ENCODE results near the gene CARD16. TPM values are rescaled to one million over a fixed set of nuclear protein-coding genes. Genes with fewer than 3 reads are reported as not detected.

The CARD16 gene
- total RNA-seq, 2 donors from 2014 or later: not detected

- Histone ChIP-seq H3K4me3 (ENCODE audit: low read length) (no peak overlapping the region), H3K9me3 (ENCODE audit: control insufficient read depth, low read length) (no peaks in the 10 kb centered on the region), H3K4me1 (ENCODE audit: control insufficient read depth, insufficient read depth, low read length) (peaks cover 6% of the 10 kb centered on the region), H3K27ac (ENCODE audit: low read depth, low read length) (no peak overlapping the region), H3K27me3 (ENCODE audit: control insufficient read depth, insufficient read depth, low read length, poor library complexity, severe bottlenecking) (no peaks in the 10 kb centered on the region), H3K9ac (ENCODE audit: extremely low read depth, low read length, poor library complexity, severe bottlenecking) (no peak overlapping the region), H3K36me3 (ENCODE audit: control insufficient read depth, insufficient read depth, low read length) (no peaks in the 10 kb centered on the region)
- no peaks in the 10 kb centered on the region for H3K36me3 Mint-ChIP-seq (ENCODE audit: low read depth)
- 95% methylated on average over 2 of the region's 2 CpGs; no CpG with 5 or more reads in 1 of the 2 experiments for WGBS, 2 experiments (ENCODE audit: insufficient coverage in 1 of 2, insufficient read length in 1 of 2)
- H3K4me3 Mint-ChIP-seq: no peak overlapping the region
- no peak overlapping the region for H3K27ac Mint-ChIP-seq
- no peaks in the 10 kb centered on the region for H3K27me3 Mint-ChIP-seq (ENCODE audit: insufficient read depth)
- TF ChIP-seq CTCF (conservative IDR thresholded peaks at IDR 0.05): no peak
- no peaks in the 10 kb centered on the region for H3K4me1 Mint-ChIP-seq
- no peak for DNase-seq
- no peaks in the 10 kb centered on the region for H3K9me3 Mint-ChIP-seq
Measured at GRCh38 chr11:105003151-105003550, 42.0 kb downstream of the CARD16 start.

DNA sequence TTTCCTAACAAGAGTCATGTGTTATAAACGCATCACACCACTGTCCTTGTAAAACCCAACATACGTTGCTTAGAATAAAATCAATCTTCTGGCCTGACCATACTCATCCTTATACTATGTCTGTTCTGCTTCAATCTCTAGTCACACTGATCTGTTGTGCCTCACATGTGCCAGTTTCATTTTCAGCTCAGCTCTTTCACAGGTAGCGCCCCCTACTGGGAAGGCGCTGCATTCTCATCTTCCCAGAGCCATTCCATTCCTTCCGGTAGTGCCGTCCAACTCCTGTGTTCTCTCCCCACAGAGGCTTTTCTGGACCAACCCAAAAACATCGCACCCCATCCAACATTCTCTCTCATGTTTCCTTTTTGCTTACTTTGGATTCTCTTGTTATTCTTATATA is 44.3 kb downstream of the CARD16 start:
- Histone ChIP-seq H3K4me1 (ENCODE audit: control insufficient read depth, insufficient read depth, low read length) (peaks cover 5% of the 10 kb centered on the region), H3K27me3 (ENCODE audit: control insufficient read depth, insufficient read depth, low read length, poor library complexity, severe bottlenecking) (no peaks in the 10 kb centered on the region), H3K4me3 (ENCODE audit: low read length) (no peak overlapping the region), H3K27ac (ENCODE audit: low read depth, low read length) (no peak overlapping the region), H3K36me3 (ENCODE audit: control insufficient read depth, insufficient read depth, low read length) (no peaks in the 10 kb centered on the region), H3K9me3 (ENCODE audit: control insufficient read depth, low read length) (no peaks in the 10 kb centered on the region), H3K9ac (ENCODE audit: extremely low read depth, low read length, poor library complexity, severe bottlenecking) (no peak overlapping the region)
- H3K27me3 Mint-ChIP-seq (ENCODE audit: insufficient read depth): no peaks in the 10 kb centered on the region
- 88 to 92% methylated on average over 7 of the region's 7 CpGs for WGBS, 2 experiments (ENCODE audit: insufficient coverage in 1 of 2, insufficient read length in 1 of 2)
- DNase-seq: peak; percentile 78
- no peak overlapping the region for H3K4me3 Mint-ChIP-seq
- H3K4me1 Mint-ChIP-seq: no peaks in the 10 kb centered on the region
- peak; percentile 87 for TF ChIP-seq CTCF (conservative IDR thresholded peaks at IDR 0.05)
- no peaks in the 10 kb centered on the region for H3K9me3 Mint-ChIP-seq
- no peak overlapping the region for H3K27ac Mint-ChIP-seq
- H3K36me3 Mint-ChIP-seq (ENCODE audit: low read depth): no peaks in the 10 kb centered on the region

- Histone ChIP-seq H3K9me3 (ENCODE audit: control insufficient read depth, low read length) (no peaks in the 10 kb centered on the region), H3K9ac (ENCODE audit: extremely low read depth, low read length, poor library complexity, severe bottlenecking) (no peak overlapping the region), H3K27ac (ENCODE audit: low read depth, low read length) (no peak overlapping the region), H3K4me1 (ENCODE audit: control insufficient read depth, insufficient read depth, low read length) (no peaks in the 10 kb centered on the region), H3K36me3 (ENCODE audit: control insufficient read depth, insufficient read depth, low read length) (no peaks in the 10 kb centered on the region), H3K4me3 (ENCODE audit: low read length) (no peak overlapping the region), H3K27me3 (ENCODE audit: control insufficient read depth, insufficient read depth, low read length, poor library complexity, severe bottlenecking) (no peaks in the 10 kb centered on the region)
- Mint-ChIP-seq H3K36me3 (ENCODE audit: low read depth) (no peaks in the 10 kb centered on the region), H3K27ac (no peak overlapping the region), H3K9me3 (no peaks in the 10 kb centered on the region), H3K4me1 (no peaks in the 10 kb centered on the region), H3K27me3 (ENCODE audit: insufficient read depth) (no peaks in the 10 kb centered on the region), H3K4me3 (no peak overlapping the region)
- WGBS, 2 experiments (ENCODE audit: insufficient coverage in 1 of 2, insufficient read length in 1 of 2): 95 to 97% methylated on average over 4 to 5 of the region's 5 CpGs
- DNase-seq: peak; percentile 53
- TF ChIP-seq CTCF (conservative IDR thresholded peaks at IDR 0.05): no peak
Measured at GRCh38 chr11:105000167-105000566, 45.0 kb downstream of the CARD16 start.

Measured in endodermal cell (in vitro differentiated cells).